ENCODE results near the gene LYG2.
"Not testable (repeated sequence)": the region's sequence is repeated elsewhere in the genome, so short reads cannot be mapped to it uniquely, and the experiment has no call there.

DNA sequence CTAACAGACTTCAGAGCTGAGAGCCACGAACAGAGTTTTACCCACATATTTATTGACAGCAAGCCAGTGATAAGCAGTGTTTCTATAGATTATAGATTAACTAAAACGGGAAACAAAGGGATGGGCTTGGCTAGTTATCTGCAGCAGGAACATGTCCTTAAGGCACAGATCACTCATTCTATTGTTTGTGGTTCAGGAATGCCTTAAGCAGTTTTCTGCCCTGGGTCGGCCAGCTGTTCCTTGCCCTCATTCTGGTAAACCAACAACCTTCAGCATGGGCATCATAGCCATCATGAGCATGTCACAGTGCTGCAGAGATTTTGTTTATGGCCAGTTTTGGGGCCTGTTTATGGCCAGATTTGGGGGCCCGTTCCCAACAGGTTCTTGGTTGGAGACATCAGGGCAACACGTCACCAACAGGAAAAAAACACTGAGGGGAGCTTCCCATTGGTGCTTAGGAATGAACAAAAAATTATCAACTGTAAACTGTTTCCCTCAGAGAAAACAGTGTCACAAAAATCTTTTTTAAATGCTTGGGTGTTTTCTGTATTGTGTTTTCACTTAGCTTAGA is 22.8 kb upstream of the LYG2 start:
- TF ChIP-seq, protein P1, sequence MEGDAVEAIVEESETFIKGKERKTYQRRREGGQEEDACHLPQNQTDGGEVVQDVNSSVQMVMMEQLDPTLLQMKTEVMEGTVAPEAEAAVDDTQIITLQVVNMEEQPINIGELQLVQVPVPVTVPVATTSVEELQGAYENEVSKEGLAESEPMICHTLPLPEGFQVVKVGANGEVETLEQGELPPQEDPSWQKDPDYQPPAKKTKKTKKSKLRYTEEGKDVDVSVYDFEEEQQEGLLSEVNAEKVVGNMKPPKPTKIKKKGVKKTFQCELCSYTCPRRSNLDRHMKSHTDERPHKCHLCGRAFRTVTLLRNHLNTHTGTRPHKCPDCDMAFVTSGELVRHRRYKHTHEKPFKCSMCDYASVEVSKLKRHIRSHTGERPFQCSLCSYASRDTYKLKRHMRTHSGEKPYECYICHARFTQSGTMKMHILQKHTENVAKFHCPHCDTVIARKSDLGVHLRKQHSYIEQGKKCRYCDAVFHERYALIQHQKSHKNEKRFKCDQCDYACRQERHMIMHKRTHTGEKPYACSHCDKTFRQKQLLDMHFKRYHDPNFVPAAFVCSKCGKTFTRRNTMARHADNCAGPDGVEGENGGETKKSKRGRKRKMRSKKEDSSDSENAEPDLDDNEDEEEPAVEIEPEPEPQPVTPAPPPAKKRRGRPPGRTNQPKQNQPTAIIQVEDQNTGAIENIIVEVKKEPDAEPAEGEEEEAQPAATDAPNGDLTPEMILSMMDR (optimal IDR thresholded peaks at IDR 0.05 in 1 of 3, IDR thresholded peaks at IDR 0.05 in 1 of 3, conservative IDR thresholded peaks at IDR 0.05 in 1 of 3; ENCODE audit: extremely low read depth in 1 of 3, insufficient read depth in 2 of 3, low read length in 3 of 3): not testable (repeated sequence)
- TF ChIP-seq EZH2 (IDR thresholded peaks at IDR 0.05; ENCODE audit: low read length): not testable (repeated sequence)

Data from keratinocyte (primary cell).